ENCODE data around the gene OR10A4. TPM values are rescaled to one million over a fixed set of nuclear protein-coding genes. Genes with fewer than 3 reads are reported as not detected.

OR10A4 gene
- total and polyA plus RNA-seq, 2 of the 13 experiments (the other 11 are each of a cell fraction or from before 2014, with no cell fraction given), result not detected

GRCh38 chr11:6833356-6833755 lies 43.1 kb upstream of the OR10A4 start:
- H3K4me2 ChIP-seq (ENCODE audit: low read depth, low read length), result no peak overlapping the region
- H3K9me3 ChIP-seq (ENCODE audit: low read length), result no peaks in the 10 kb centered on the region
- H3K9ac ChIP-seq (ENCODE audit: insufficient read depth, low read depth, low read length), result no peak overlapping the region
- H2AFZ ChIP-seq (ENCODE audit: low read length), result no peak overlapping the region
- H3K27me3 ChIP-seq (ENCODE audit: control insufficient read depth in 1 of 2, insufficient read depth in 2 of 2, low read length in 2 of 2), result no peaks in the 10 kb centered on the region; a peak in 1 of 5 replicates
- H3K36me3 ChIP-seq (replicated peaks in 1 of 2; ENCODE audit: control insufficient read depth in 1 of 2, insufficient read depth in 2 of 2, low read length in 2 of 2), result no peaks in the 10 kb centered on the region
- no peaks in the 10 kb centered on the region for H3K4me1 ChIP-seq (ENCODE audit: insufficient read depth, low read length)
- DNase-seq (ENCODE audit: low spot score), result no peak
- TF ChIP-seq MNT (IDR thresholded peaks at IDR 0.05) (0 out of 2 replicates have a peak, but pooled peaks have one; percentile 10), ELF3 (CRISPR knock-in tag; IDR thresholded peaks at IDR 0.05) (no peak), ZFP1 (CRISPR knock-in tag; IDR thresholded peaks at IDR 0.05) (no peak), ZNF446 (CRISPR knock-in tag; IDR thresholded peaks at IDR 0.05) (no peak), NFAT5 (CRISPR knock-in tag; IDR thresholded peaks at IDR 0.05) (no peak), DDIT3 (CRISPR knock-in tag; IDR thresholded peaks at IDR 0.05) (no peak), CCDC6 (CRISPR knock-in tag; IDR thresholded peaks at IDR 0.05) (no peak), CBX1 (IDR thresholded peaks at IDR 0.05; ENCODE audit: low read depth) (no peak)
- H4K20me1 ChIP-seq (ENCODE audit: insufficient read depth, low read length), result no peaks in the 10 kb centered on the region
- H3K79me2 ChIP-seq (ENCODE audit: insufficient read depth, low read length), result no peaks in the 10 kb centered on the region
- in situ Hi-C loops (cut with HindIII; ENCODE audit: extremely low pct_ligation_motif_present, low pct_unique_long_range_greater_than_20kb), result no loop called here
- H3K4me3 ChIP-seq (replicated peaks in 1 of 3; ENCODE audit: insufficient read depth in 1 of 3, low read depth in 2 of 3, low read length in 3 of 3), result no peak overlapping the region
- POLR2A ChIA-PET, result no interaction called here
- intact Hi-C loops (cut with micrococcal nuclease; ENCODE audit: unreplicated experiment), result no loop called here
- H3K27ac ChIP-seq (ENCODE audit: extremely low read length, insufficient read depth, low read length), result no peak overlapping the region
- WGBS (ENCODE audit: low lambda C conversion rate), result 0% methylated on average over 6 of the region's 6 CpGs
- ATAC-seq, result no peak
- CTCF ChIA-PET (ENCODE audit: low intra/inter-chr PET ratio, low total read pairs), result no interaction called here
- no TSS peak for BruUV-seq (replicated peaks)
- no peak for FAIRE-seq

Data from HepG2 (cell line).